Measurements from ENCODE around the gene SNX9.

The SNX9 gene

DNA sequence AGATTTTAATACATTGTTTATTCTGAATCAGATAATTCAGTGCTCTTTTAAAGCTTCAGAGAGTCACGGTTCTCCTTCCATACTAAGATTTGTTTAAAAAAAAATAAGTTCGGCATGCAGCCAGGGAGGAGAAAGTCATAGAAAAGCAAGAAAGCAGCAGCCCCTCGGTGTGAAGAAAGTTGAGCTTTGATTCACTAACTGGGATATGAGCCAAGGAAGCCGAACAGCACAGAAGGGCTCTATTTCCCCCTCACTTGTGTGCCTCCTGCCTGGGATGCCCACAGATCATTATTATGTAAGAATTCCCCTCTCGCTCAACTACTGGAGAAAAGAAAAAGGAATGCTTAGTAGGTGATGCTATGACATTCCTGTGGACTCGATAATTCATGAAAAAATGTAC is 89.3 kb downstream of the SNX9 start:
- DNase-seq (ENCODE audit: low spot score), result no peak
- TF ChIP-seq, protein P1, sequence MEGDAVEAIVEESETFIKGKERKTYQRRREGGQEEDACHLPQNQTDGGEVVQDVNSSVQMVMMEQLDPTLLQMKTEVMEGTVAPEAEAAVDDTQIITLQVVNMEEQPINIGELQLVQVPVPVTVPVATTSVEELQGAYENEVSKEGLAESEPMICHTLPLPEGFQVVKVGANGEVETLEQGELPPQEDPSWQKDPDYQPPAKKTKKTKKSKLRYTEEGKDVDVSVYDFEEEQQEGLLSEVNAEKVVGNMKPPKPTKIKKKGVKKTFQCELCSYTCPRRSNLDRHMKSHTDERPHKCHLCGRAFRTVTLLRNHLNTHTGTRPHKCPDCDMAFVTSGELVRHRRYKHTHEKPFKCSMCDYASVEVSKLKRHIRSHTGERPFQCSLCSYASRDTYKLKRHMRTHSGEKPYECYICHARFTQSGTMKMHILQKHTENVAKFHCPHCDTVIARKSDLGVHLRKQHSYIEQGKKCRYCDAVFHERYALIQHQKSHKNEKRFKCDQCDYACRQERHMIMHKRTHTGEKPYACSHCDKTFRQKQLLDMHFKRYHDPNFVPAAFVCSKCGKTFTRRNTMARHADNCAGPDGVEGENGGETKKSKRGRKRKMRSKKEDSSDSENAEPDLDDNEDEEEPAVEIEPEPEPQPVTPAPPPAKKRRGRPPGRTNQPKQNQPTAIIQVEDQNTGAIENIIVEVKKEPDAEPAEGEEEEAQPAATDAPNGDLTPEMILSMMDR (conservative IDR thresholded peaks at IDR 0.05; ENCODE audit: low read depth), result no peak
- POLR2A ChIA-PET (ENCODE audit: low non-redundant PET), result no interaction called here
- no peak overlapping the region for H3K27ac ChIP-seq
- CTCF ChIA-PET, result no interaction called here

DNA sequence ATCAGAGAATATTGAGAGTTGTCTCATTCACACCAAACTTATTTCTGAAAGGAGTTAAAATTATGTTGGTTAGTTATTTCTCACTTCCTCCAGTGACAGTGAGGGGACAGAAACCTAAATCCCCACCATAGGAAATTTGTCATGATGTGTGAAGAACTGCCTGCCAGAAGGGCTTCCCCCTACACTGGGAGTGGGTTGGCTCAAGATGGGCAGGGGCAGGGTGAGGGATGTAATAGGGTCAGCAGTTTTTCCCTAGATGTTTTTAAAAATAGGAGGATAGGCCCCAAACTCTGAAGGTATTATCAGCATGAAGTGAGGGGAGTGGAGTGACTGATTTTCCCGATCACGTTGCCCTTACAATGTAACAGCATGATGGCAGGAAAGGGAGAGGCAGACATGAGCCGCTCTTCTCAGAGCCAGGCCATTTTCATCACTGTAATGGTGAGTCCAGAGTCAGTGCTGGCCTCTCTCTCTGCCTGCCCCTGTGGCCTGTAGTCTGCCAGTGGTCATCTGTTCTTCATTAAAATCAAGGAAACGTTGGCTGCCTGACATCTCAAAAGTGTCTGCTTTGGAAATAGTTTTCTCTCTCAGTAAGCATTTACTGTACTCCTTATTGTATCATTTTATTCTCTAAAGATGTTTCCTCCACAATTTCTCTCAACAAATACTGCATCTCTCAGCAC is 98.8 kb downstream of the SNX9 start:
- TF ChIP-seq, protein P1 (conservative IDR thresholded peaks at IDR 0.05; ENCODE audit: low read depth), result no peak
- POLR2A ChIA-PET (ENCODE audit: low non-redundant PET), result no interaction called here
- no peak overlapping the region for H3K27ac ChIP-seq
- DNase-seq (ENCODE audit: low spot score), result no peak
- CTCF ChIA-PET, result interaction anchor here (0.6 kb wide), 1 partner anchor 16 kb away, joined by 3 read pairs; no protein-coding TSS in a partner anchor

DNA sequence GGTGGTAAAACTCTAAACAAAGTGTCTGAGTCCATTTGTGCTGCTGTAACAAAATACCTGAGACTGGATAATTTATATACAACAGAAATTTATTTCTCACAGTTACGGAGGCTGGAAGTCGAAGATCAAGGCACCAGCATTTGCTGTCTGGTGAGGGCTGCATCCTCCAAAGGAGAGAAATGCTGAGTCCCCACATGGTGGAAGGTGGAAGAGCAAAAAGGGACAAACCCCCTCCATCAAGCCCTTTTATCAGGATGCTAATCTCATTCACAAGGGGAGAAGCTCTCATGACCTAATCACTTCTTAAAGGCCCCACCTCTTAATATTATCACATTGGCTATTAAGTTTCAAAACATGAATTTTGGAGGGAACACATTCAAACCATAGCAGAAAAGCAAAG is 102.7 kb downstream of the SNX9 start:
- no peak for DNase-seq (ENCODE audit: low spot score)
- CTCF ChIA-PET, result no interaction called here
- H3K27ac ChIP-seq, result no peak overlapping the region
- TF ChIP-seq, protein P1 (conservative IDR thresholded peaks at IDR 0.05; ENCODE audit: low read depth), result no peak
- POLR2A ChIA-PET (ENCODE audit: low non-redundant PET), result no interaction called here

DNA sequence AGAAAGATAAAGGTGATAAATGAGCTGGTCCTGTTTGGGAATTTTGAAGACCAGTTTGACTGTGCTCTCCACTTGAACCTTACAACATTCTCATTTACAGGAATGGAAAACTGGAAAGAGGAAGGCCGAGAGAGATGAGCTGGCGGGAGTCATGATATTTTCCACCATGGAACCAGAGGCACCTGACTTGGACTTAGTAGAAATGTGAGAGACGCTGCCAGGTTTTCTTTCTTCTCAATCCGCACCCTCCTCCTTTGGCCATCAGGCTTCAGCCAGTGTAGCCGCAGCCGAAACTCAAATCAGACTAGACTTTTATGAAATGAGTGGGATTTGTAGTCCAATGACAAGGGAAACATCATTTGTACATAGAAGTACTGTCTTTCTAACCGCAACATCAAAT is 104.0 kb downstream of the SNX9 start:
- H3K27ac ChIP-seq, result no peak overlapping the region
- CTCF ChIA-PET, result no interaction called here
- POLR2A ChIA-PET (ENCODE audit: low non-redundant PET), result interaction anchor here (0.7 kb wide), 2 partner anchors 26 to 146 kb away, joined by 3 to 4 read pairs; no protein-coding TSS in a partner anchor
- DNase-seq (ENCODE audit: low spot score), result no peak
- TF ChIP-seq, protein P1 (conservative IDR thresholded peaks at IDR 0.05; ENCODE audit: low read depth), result no peak

DNA sequence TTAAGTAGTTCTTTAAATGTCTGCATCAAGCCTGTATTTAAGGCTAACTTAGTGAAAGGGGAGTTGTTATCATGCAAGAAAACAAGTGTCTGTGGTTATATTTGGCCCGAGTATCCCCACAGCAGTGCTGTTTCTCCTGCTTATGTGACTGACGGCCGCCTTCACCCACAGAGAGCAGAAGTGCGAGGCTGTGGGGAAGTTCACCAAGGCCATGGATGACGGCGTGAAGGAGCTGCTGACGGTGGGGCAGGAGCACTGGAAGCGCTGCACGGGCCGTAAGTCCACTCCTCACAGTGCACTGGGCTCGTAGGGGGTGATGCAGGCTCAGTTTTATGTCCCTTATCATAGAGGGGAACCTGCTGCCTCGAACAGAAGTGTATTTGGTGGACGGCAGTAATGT is 105.4 kb downstream of the SNX9 start:
- POLR2A ChIA-PET (ENCODE audit: low non-redundant PET), result no interaction called here
- no peak overlapping the region for H3K27ac ChIP-seq
- TF ChIP-seq, protein P1 (conservative IDR thresholded peaks at IDR 0.05; ENCODE audit: low read depth), result no peak
- CTCF ChIA-PET, result interaction anchor here (0.6 kb wide), 1 partner anchor 22 kb away, joined by 7 read pairs; no protein-coding TSS in a partner anchor
- DNase-seq (ENCODE audit: low spot score), result no peak

DNA sequence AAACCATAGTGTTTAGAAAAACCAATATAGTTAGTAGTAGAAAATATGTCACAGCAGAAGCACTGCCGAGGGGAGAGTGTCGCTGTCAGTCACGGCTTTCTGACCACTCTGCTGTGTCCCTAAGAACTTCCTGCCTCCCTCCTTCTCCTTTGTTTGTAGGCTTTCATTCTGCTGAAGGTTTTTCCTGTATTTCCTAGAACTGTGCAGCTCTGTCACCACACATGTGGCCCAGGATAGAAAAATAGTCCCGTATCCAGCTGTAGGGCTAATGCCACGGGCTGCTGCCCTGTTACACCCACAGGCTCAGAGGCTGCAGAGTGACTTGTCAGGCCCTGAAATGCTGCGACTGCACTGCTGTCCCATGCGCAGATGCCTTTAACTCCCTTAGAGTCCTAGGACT is 106.0 kb downstream of the SNX9 start:
- no peak for DNase-seq (ENCODE audit: low spot score)
- POLR2A ChIA-PET (ENCODE audit: low non-redundant PET), result no interaction called here
- CTCF ChIA-PET, result interaction anchor here (0.6 kb wide), 1 partner anchor 264 kb away, joined by 3 read pairs; no protein-coding TSS in a partner anchor
- TF ChIP-seq, protein P1 (conservative IDR thresholded peaks at IDR 0.05; ENCODE audit: low read depth), result no peak
- no peak overlapping the region for H3K27ac ChIP-seq

Measured in RWPE1 (cell line).